Measurements from ENCODE around the gene ATG9A.

- TF ChIP-seq POLR2AphosphoS5 (IDR thresholded peaks at IDR 0.05; ENCODE audit: borderline replicate concordance, low read depth, low read length) (no peak), EZH2 (IDR thresholded peaks at IDR 0.05) (no peak), FOXP2 (optimal IDR thresholded peaks at IDR 0.05; ENCODE audit: control extremely low read depth, extremely low read length, insufficient read depth) (no peak)
These were observed 25.3 kb upstream of the ATG9A start for GRCh38 chr2:219254590-219255201.

Measured in SK-N-MC (cell line).